Vagina (tissue), 2 donors: ENCODE measurements around the gene GABBR1. TPM values are rescaled to one million over a fixed set of nuclear protein-coding genes. Genes with fewer than 3 reads are reported as not detected.

Experiments used
- DNase-seq, 2 donors: peaks; one replicate each; pipeline ENCODE4 v3.0.0-alpha.2; 2017; ENCODE audit errors: extremely low spot score in 2 of 2
- H3K27ac ChIP-seq: fragments of 200-600 bp; sonication (generic); one replicate; pipeline ENCODE4 v1.5.1; 2019
- H3K27me3 ChIP-seq: fragments of 200-600 bp; sonication (generic); one replicate; pipeline ENCODE4 v1.5.1; 2019
- H3K36me3 ChIP-seq, 2 donors: fragments of 200-600 bp; sonication (generic); one replicate each; pipeline ENCODE4 v1.5.1; 2017 to 2019
- H3K4me1 ChIP-seq: fragments of 200-600 bp; sonication (generic); one replicate; pipeline ENCODE4 v1.5.1; 2019
- H3K4me3 ChIP-seq, 2 donors: fragments of 200-600 bp; sonication (generic); 1 replicate in 1 of 2; 2 replicates in 1 of 2; pipeline ENCODE4 v1.5.1; 2016 to 2019
- H3K9me3 ChIP-seq: fragments of 200-600 bp; sonication (generic); one replicate; pipeline ENCODE4 v1.5.1; 2019
- POLR2A ChIP-seq, 2 donors: fragments of 450-650 bp; IDR thresholded peaks; one replicate each; pipeline ENCODE4 v1.6.1; 2017; ENCODE audit warnings: antibody characterized with exemption in 2 of 2, mild to moderate bottlenecking in 2 of 2, moderate library complexity in 2 of 2
- POLR2AphosphoS5 ChIP-seq, 2 donors: sonication (generic); formaldehyde crosslinking; IDR thresholded peaks; one replicate each; pipeline ENCODE4 v1.9.0; 2017; ENCODE audit warnings: antibody characterized with exemption in 2 of 2, mild to moderate bottlenecking in 2 of 2, low read depth in 1 of 2; ENCODE audit not compliant: insufficient read depth in 1 of 2
- intact Hi-C: fragments of 100-400 bp; cut with DNase I; formaldehyde crosslinking; loops from one replicate; pipeline ENCODE4 v1.15.1; 2023
- total RNA-seq: library from RNA; depleted of rRNA; stranded (reverse); fragments of >200 nt; gene quantifications from one replicate; pipeline ENCODE4 v1.2.3, GENCODE V29; 2016
- TF ChIP-seq, protein P1 (sequence below), 3 experiments: fragments of 450-650 bp in 2 of 3; fragments of 200-600 bp in 1 of 3; sonication (generic) in 1 of 3; IDR thresholded peaks; one replicate each; pipeline ENCODE4 v1.5.1; 2017 to 2019; ENCODE audit warnings: antibody characterized with exemption in 3 of 3, mild to moderate bottlenecking in 2 of 3, moderate library complexity in 2 of 3

Gene GABBR1
- total RNA-seq, 1 donor from 2014 or later = 58.4 TPM

DNA sequence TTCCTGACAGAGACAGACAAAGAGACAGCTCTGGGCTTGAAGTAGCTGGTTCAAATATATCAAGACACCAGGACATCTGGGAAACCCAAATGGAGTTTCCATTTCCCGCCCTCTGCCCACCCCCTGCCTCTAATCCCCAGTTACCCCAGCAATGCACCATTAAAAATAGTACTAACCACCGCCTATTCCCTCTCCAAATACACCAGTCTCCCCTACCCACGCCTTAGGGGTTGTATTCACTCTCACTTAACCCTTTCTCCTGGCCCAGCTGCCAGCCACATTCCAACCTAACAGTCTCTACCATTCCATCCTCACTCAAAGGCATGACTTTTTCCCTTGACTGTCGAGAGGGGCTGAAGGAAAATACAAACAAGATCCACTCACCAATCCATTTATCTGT, 22.4 kb downstream of the GABBR1 start:
- intact Hi-C loops = no loop called here
- Histone ChIP-seq H3K27ac (no peak overlapping the region), H3K4me3 (no peak overlapping the region), H3K4me1 (no peaks in the 10 kb centered on the region), H3K9me3 (no peaks in the 10 kb centered on the region), H3K36me3 (peaks cover 0 to 61% of the 10 kb centered on the region in 2 donors), H3K27me3 (no peaks in the 10 kb centered on the region)
- no peak for DNase-seq
- TF ChIP-seq, protein P1, sequence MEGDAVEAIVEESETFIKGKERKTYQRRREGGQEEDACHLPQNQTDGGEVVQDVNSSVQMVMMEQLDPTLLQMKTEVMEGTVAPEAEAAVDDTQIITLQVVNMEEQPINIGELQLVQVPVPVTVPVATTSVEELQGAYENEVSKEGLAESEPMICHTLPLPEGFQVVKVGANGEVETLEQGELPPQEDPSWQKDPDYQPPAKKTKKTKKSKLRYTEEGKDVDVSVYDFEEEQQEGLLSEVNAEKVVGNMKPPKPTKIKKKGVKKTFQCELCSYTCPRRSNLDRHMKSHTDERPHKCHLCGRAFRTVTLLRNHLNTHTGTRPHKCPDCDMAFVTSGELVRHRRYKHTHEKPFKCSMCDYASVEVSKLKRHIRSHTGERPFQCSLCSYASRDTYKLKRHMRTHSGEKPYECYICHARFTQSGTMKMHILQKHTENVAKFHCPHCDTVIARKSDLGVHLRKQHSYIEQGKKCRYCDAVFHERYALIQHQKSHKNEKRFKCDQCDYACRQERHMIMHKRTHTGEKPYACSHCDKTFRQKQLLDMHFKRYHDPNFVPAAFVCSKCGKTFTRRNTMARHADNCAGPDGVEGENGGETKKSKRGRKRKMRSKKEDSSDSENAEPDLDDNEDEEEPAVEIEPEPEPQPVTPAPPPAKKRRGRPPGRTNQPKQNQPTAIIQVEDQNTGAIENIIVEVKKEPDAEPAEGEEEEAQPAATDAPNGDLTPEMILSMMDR (IDR thresholded peaks at IDR 0.05) = no peak
- TF ChIP-seq POLR2AphosphoS5 (IDR thresholded peaks at IDR 0.05; ENCODE audit: insufficient read depth in 1 of 2, low read depth in 1 of 2) = no peak
- no peak for TF ChIP-seq POLR2A (IDR thresholded peaks at IDR 0.05)

- TF ChIP-seq POLR2AphosphoS5 (IDR thresholded peaks at IDR 0.05; ENCODE audit: insufficient read depth in 1 of 2, low read depth in 1 of 2) (no peak), POLR2A (IDR thresholded peaks at IDR 0.05) (no peak)
- TF ChIP-seq, protein P1 (IDR thresholded peaks at IDR 0.05) = no peak
- Histone ChIP-seq H3K27ac (no peak overlapping the region), H3K4me3 (no peak overlapping the region), H3K36me3 (peaks cover 0 to 59% of the 10 kb centered on the region in 2 donors), H3K9me3 (no peaks in the 10 kb centered on the region), H3K4me1 (no peaks in the 10 kb centered on the region), H3K27me3 (no peaks in the 10 kb centered on the region)
- no peak for DNase-seq
- intact Hi-C loops = no loop called here
These were observed 24.9 kb downstream of the GABBR1 start for GRCh38 chr6:29608131-29608530.

GRCh38 chr6:29603930-29604329, 29.1 kb downstream of the GABBR1 start:
- no peak overlapping the region for H3K4me3 ChIP-seq
- H3K36me3 ChIP-seq = peaks cover 0 to 27% of the 10 kb centered on the region in 2 donors
- DNase-seq = no peak
- no peaks in the 10 kb centered on the region for H3K9me3 ChIP-seq
- H3K27me3 ChIP-seq = no peaks in the 10 kb centered on the region
- TF ChIP-seq POLR2AphosphoS5 (IDR thresholded peaks at IDR 0.05; ENCODE audit: insufficient read depth in 1 of 2, low read depth in 1 of 2) (no peak), POLR2A (IDR thresholded peaks at IDR 0.05) (no peak)
- TF ChIP-seq, protein P1 (IDR thresholded peaks at IDR 0.05) = no peak
- H3K27ac ChIP-seq = no peak overlapping the region
- no peaks in the 10 kb centered on the region for H3K4me1 ChIP-seq
- intact Hi-C loops = no loop called here

DNA sequence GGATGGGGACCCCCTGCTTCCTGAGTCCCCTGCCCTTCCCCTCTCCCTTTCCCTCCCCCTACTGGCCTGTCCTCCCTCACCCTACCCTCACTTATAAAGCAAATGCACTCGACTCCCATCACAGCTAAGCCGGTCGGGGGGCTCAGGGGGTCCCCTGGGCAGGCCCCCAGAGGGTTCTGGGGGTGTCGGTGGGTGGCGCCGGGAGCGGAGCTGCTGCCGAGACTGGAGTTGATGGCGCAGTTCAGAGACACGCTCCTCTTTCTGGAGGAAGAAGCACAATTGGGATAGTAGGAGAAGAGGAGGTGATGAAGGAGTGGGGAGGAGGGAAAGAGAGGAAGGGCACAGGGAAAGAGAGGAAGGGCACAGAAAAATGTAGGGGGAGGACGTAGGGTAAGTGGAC, 29.5 kb downstream of the GABBR1 start:
- no peaks in the 10 kb centered on the region for H3K4me1 ChIP-seq
- no peaks in the 10 kb centered on the region for H3K27me3 ChIP-seq
- no peak overlapping the region for H3K4me3 ChIP-seq
- no peak overlapping the region for H3K27ac ChIP-seq
- TF ChIP-seq, protein P1 (IDR thresholded peaks at IDR 0.05) = no peak
- no peak for TF ChIP-seq POLR2AphosphoS5 (IDR thresholded peaks at IDR 0.05; ENCODE audit: insufficient read depth in 1 of 2, low read depth in 1 of 2)
- H3K36me3 ChIP-seq = peaks cover 0 to 24% of the 10 kb centered on the region in 2 donors
- DNase-seq = no peak
- H3K9me3 ChIP-seq = no peaks in the 10 kb centered on the region
- intact Hi-C loops = no loop called here

DNA sequence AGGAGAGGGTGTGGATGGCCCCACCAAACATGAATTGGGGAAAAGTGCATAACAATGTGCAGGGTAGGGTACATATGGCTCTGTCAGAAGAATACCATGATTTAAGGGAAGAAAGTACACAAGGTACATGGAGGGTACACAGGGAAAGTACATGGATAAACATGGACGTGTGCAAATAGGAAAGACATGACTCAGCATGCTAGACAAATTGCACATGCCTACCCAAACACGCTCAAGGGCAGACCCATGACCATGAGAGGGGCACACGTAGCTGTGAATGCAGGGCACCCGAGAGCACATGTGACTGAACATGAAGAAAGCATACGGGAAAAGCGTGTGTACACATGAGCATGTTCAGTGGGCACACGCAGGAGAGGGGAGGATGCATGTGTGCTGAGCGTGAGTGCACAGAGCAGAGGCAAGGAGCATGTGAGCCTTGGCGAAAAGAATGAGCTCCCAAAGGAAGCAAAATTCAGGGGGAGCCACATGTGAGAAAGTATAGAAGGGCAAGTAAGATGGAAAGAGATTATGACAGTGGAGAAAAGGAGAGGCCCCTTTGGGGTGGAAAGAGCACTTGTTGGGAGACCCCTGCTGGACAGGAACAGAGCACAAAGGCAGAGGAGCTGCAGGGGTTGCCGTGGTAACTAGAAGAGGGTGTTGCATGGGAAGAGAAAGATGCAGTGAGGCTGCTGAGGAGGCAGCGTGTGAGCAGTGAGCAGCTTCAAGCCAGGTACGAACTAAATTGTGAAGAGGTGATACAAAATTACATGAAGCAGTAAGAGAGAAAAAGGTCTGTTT, 30.2 kb downstream of the GABBR1 start:
- no peak for DNase-seq
- intact Hi-C loops = no loop called here
- TF ChIP-seq POLR2AphosphoS5 (IDR thresholded peaks at IDR 0.05; ENCODE audit: insufficient read depth in 1 of 2, low read depth in 1 of 2) (no peak), POLR2A (IDR thresholded peaks at IDR 0.05) (no peak)
- TF ChIP-seq, protein P1 (IDR thresholded peaks at IDR 0.05) = no peak
- H3K27me3 ChIP-seq = no peaks in the 10 kb centered on the region
- H3K4me1 ChIP-seq = no peaks in the 10 kb centered on the region
- H3K27ac ChIP-seq = no peak overlapping the region
- peaks cover 0 to 17% of the 10 kb centered on the region in 2 donors for H3K36me3 ChIP-seq
- no peaks in the 10 kb centered on the region for H3K9me3 ChIP-seq
- no peak overlapping the region for H3K4me3 ChIP-seq
